GM19372 (cell line): ENCODE data around the gene F13B.
"Not testable (repeated sequence)": the region's sequence is repeated elsewhere in the genome, so short reads cannot be mapped to it uniquely, and the experiment has no call there.

Source experiments
- ATAC-seq: cut with Tn5 transposase; IDR thresholded peaks from one replicate; pipeline ENCODE4 v1.9.1; 2021; ENCODE audit warnings: mild to moderate bottlenecking, low read depth, moderate library complexity; ENCODE audit not compliant: unreplicated experiment

The F13B gene

DNA sequence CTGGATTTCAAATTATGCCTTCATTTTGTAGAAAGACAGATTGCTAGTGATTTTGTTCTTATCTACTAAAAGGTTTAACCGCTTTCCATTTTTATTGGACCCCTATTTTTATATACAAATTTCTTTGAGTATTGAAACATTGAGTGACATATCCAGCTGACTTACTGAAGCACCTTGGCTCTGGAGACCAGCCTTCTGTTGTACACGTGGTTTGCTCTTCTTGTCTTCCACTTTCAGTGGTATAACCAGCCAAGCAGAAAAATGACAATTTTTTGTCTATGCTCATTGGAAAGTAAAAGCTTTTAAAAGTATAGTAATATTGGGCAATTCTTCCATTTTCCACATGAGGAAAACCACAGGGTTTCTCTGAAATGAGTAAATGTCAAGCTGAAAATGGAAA, 4.4 kb downstream of the F13B start:
- peak; percentile 81 for ATAC-seq

- no peak for ATAC-seq
These were observed 18.0 kb downstream of the F13B start for GRCh38 chr1:197049100-197049499.

DNA sequence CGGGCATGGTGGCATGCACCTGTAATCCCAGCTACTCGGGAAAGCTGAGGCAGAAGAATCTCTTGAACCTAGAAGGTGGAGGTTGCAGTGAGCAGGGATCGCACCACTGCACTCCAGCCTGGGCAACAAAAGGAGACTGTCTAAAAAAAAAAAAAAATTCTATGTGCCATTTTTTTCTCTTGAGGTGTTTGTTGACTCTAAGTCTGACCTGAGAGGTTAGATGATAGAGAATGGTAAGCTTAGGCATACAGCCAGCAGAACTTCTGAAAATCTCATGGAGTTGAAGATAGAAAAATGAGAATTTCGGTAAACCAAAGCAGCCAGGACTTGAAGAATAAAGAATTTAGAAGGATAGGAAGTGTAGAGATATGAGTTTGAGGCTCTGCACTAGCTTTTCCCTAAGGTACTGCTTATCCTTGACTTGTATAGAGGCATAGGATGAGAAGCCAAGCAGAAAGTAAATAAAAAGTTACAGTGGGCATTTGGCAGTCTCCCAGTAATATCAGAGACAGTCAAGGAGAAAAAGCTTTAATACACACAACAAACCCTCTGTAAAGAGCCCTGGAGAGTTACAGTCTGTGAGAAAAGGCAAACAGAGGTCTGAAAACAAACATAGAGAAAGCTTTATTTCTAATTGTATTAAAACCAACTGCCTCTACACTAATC, 24.3 kb downstream of the F13B start:
- ATAC-seq: no peak

GRCh38 chr1:197041486-197042353, 25.3 kb downstream of the F13B start:
- no peak for ATAC-seq

DNA sequence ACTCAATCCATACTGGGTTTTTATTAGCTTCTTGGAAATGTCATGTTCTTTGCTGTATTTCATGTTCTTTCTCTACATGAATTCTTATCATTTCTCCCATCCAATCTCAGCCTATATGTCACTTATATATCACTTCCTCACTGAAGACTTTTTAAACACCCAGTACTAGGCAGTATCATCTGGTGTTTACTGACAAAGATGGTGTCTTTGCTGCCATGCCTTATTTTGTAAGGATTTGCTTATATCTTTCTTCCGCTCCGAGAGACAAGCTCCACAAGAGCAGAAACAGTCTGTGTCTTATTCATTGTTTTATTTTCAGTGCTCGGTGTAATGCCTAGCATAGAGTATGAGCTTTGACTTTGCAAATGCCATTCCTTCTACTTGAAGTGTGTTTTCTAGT, 30.2 kb downstream of the F13B start:
- no peak for ATAC-seq

GRCh38 chr1:197034631-197035339, 32.3 kb downstream of the F13B start:
- not testable (repeated sequence) for ATAC-seq

DNA sequence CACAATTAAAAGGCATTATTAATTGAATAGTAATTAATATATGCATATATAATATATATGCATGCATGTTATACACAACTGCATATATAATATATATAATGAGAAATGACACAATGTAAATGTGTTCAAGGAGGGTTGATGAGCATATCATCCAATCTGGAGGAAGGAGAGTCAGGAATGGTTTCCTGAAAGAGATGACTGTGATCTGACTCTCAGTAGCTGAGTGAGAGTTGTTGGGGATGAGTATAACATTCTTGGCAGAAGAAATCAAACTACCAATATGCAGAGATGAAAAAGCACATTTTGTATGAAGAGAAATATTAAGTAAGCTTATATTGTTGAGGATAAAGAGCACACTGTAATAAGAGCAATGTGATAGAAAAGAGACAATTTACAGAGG, 37.3 kb downstream of the F13B start:
- ATAC-seq: no peak

DNA sequence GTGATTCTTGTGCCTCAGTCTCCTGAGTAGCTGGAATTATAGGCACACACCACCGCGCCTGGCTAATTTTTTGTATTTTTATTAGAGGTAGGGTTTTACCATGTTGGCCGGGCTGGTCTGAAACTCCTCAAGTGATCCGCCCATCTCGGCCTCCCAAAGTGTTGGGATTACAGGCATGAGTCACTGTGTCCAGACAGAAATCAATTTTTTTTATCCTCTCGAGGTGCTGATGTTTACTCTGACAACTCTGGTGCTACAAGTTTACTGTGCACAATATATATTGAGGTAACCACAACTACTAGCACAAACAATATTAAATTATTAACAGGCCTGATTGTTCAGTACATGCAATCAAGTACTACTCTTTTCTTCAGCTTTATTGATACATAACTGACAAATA, 39.7 kb downstream of the F13B start:
- no peak for ATAC-seq

- no peak for ATAC-seq
These were observed 42.6 kb downstream of the F13B start for GRCh38 chr1:197024460-197024859.

GRCh38 chr1:197021716-197022115, 45.3 kb downstream of the F13B start:
- ATAC-seq: no peak

- no peak for ATAC-seq
These were observed 49.4 kb downstream of the F13B start for GRCh38 chr1:197017558-197018146.

GRCh38 chr1:197016751-197017150, 50.3 kb downstream of the F13B start:
- ATAC-seq: no peak

DNA sequence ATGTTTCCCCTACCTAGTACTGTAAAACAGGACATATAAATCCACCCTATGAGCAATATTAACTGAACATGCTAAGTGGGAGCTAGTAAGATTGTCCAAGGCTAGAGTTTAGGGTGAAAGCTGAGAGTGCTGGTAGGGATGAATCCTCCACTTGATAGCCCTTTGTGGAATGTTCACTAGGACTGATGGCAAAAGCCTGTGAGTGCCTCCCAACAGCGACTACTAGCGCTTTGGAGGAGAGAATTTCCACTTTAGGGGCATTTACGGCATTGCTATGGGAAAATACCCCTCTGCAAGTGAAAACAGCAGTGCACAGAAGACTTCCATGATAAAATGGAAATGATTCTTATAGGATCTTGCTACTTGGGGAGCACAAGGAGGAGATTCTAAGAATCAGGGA, 53.8 kb downstream of the F13B start:
- ATAC-seq: no peak

- ATAC-seq: no peak
These were observed 55.4 kb downstream of the F13B start for GRCh38 chr1:197011614-197012013.

DNA sequence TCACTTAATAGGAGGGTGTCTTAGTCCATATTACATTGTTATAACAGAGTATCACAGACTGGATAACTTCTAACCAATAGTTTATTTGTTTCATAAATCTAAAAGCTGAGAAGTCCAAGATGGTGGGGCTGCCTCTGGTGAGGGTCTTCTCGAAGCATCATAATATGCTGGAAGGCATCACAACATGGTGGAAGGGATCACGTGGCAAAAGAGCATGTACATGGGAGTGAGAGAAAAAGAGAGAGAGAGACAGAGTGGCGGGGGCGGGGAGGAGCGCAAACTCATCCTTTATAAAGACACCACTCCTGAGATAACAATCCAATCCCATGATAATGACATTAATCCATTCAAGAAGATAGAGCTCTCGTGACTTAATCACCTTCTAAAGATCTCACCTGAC, 58.2 kb downstream of the F13B start:
- ATAC-seq: no peak

GRCh38 chr1:197003132-197003531, 63.9 kb downstream of the F13B start:
- no peak for ATAC-seq

DNA sequence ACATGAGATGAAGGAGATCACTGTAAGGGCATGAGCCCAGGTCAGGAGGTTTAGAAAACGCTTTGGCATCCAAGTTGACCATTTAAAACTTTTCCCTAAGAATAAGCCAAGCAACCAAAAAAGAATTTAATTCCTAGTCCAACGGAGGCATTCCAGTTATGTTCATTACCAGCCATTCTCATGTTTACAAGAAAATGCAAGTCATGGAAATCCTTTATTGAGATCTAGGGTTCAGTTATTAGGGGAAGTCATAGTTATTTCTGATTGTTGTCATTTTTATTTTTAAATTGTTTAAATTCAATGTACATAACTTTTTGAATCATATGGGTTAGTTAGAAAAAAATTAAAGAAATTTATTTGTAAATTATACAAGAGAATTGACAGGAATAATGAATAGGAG, 65.2 kb downstream of the F13B start:
- no peak for ATAC-seq

- ATAC-seq: no peak
These were observed 69.6 kb downstream of the F13B start for GRCh38 chr1:196997423-196997822.

- no peak for ATAC-seq
These were observed 73.1 kb downstream of the F13B start for GRCh38 chr1:196993916-196994315.

DNA sequence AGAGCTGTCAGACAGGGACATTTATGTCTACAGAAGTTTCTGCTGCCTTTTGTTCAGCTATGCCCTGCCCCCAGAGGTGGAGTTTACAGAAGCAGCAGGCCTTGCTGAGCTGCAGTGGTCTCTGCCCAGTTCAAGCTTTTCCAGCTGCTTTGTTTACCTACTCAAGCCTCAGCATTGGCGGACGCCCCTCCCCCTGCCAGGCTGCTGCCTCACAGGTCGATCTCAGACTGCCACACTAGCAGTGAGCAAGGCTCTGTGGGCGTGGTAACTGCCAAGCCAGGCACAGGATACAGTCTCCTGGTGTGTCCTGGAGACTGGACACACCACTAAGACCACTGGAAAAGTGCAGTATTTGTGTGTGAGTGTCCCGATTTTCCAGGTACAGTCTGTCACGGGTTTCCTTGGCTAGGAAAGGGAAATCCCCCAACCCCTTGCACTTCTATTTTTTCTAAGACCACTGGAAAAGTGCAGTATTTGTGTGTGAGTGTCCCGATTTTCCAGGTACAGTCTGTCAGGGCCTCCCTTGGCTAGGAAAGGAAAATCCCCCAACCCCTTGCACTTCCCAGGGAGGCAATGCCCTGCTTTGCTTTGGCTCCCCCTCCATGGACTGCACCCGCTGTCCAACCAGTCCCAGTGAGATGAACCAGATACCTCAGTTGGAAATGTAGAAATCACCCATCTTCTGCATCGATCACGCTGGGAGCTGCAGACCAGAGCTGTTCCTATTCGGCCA, 75.0 kb downstream of the F13B start:
- ATAC-seq: not testable (repeated sequence)
